Endothelial cell of umbilical vein (primary cell): ENCODE results near the gene BCAS4. TPM values are rescaled to one million over a fixed set of nuclear protein-coding genes. Genes with fewer than 3 reads are reported as not detected.

Source experiments
- BruUV-seq: library from RNA; stranded (reverse); fragments of 400-500 nt; replicated peaks from 2 replicates; lab custom pipeline; 2021; lab: Mats Ljungman, UMichigan
- CTCF ChIA-PET: fragments of 300-600, 350-600 bp; sonication (Branson Sonifier 250); formaldehyde crosslinking; loops from one replicate; lab custom pipeline; 2021; ENCODE audit warnings: antibody characterized with exemption, inconsistent platforms; lab: Charles Lee
- POLR2A ChIA-PET: fragments of 300-600, 350-600 bp; sonication (Branson Sonifier 250); formaldehyde crosslinking; loops from one replicate; lab custom pipeline; 2021; ENCODE audit warnings: antibody characterized with exemption, inconsistent platforms; lab: Charles Lee
- DNase-seq: peaks from one replicate; pipeline ENCODE4 v3.0.0-alpha.2; 2011; ENCODE audit warnings: low read depth, low spot score
- FAIRE-seq: peaks from 2 replicates; lab custom pipeline; 2011; peaks lifted over from hg19 to GRCh38; lab: Jason Lieb, UNC
- H2AFZ ChIP-seq: 2 replicates; pipeline ENCODE4 v1.6.0; 2012; ENCODE audit warnings: low read depth, low read length, control low read depth, inconsistent platforms
- H3K27ac ChIP-seq: 2 replicates; pipeline ENCODE4 v1.5.1; 2011; ENCODE audit warnings: low read depth, mild to moderate bottlenecking, control low read depth, low read length, moderate library complexity; ENCODE audit not compliant: insufficient read depth
- H3K27me3 ChIP-seq, 2 experiments: 2 replicates each; pipeline versions ENCODE4 v1.6.0 to v1.6.1; 2011; ENCODE audit warnings: low read length in 2 of 2, mixed read lengths in 1 of 2; ENCODE audit not compliant: control insufficient read depth in 2 of 2, insufficient read depth in 2 of 2
- H3K36me3 ChIP-seq, 2 experiments: 2 replicates in 1 of 2; 3 replicates in 1 of 2; pipeline ENCODE4 v1.5.1; 2011; ENCODE audit warnings: low read length in 2 of 2, mild to moderate bottlenecking in 1 of 2, moderate library complexity in 1 of 2; ENCODE audit not compliant: control insufficient read depth in 2 of 2, insufficient read depth in 2 of 2; ENCODE audit errors: extremely low read depth in 1 of 2
- H3K4me1 ChIP-seq: 3 replicates; pipeline ENCODE4 v1.5.1; 2011; ENCODE audit warnings: mild to moderate bottlenecking, low read length; ENCODE audit not compliant: control insufficient read depth, insufficient read depth; ENCODE audit errors: extremely low read depth
- H3K4me2 ChIP-seq: 2 replicates; pipeline ENCODE4 v1.6.1; 2011; ENCODE audit warnings: low read length, control low read depth, mixed read lengths; ENCODE audit not compliant: insufficient read depth
- H3K4me3 ChIP-seq, 3 experiments: fragments of 200-600 bp in 1 of 3; sonication (generic), shearing (Covaris generic) in 1 of 3; replicated peaks in 1 of 3; 2 replicates each; pipeline ENCODE4 v1.5.1; 2011 to 2016; ENCODE audit warnings: control low read depth in 3 of 3, low read length in 3 of 3, mild to moderate bottlenecking in 2 of 3, inconsistent platforms in 1 of 3, low read depth in 1 of 3, moderate library complexity in 1 of 3; ENCODE audit not compliant: insufficient read depth in 1 of 3
- H3K79me2 ChIP-seq: 2 replicates; pipeline ENCODE4 v1.6.0; 2012; ENCODE audit warnings: low read length, inconsistent platforms; ENCODE audit not compliant: control insufficient read depth, insufficient read depth
- H3K9ac ChIP-seq: replicated peaks from 2 replicates; pipeline ENCODE3; 2011; ENCODE audit warnings: low read length, control low read depth; ENCODE audit not compliant: insufficient read depth; ENCODE audit errors: extremely low read depth
- H3K9me1 ChIP-seq: replicated peaks from 3 replicates; pipeline ENCODE4 v1.6.0; 2011; ENCODE audit warnings: mild to moderate bottlenecking, low read length; ENCODE audit not compliant: control insufficient read depth, insufficient read depth; ENCODE audit errors: extremely low read depth
- H3K9me3 ChIP-seq: replicated peaks from 2 replicates; pipeline ENCODE4 v1.5.1; 2012; ENCODE audit warnings: low read length, inconsistent platforms; ENCODE audit not compliant: control insufficient read depth, insufficient read depth
- H4K20me1 ChIP-seq: replicated peaks from 2 replicates; pipeline ENCODE3; 2011; ENCODE audit warnings: mild to moderate bottlenecking, low read length; ENCODE audit not compliant: control insufficient read depth, insufficient read depth; ENCODE audit errors: extremely low read depth
- CTCF ChIP-seq, 2 donors: IDR thresholded peaks; 1 replicate in 1 of 2; 2 replicates in 1 of 2; pipeline ENCODE4 v1.5.1; 2011; ENCODE audit warnings: low read length in 2 of 2, mild to moderate bottlenecking in 2 of 2, moderate library complexity in 2 of 2, control low read depth in 1 of 2, inconsistent platforms in 1 of 2, low read depth in 1 of 2; ENCODE audit not compliant: insufficient read depth in 1 of 2; ENCODE audit errors: extremely low read depth in 1 of 2
- EZH2 ChIP-seq: IDR thresholded peaks from 2 replicates; pipeline ENCODE4 v1.6.1; 2012; ENCODE audit warnings: borderline replicate concordance, low read depth, mild to moderate bottlenecking, moderate library complexity, low read length, inconsistent platforms; ENCODE audit not compliant: severe bottlenecking
- FOS ChIP-seq: IDR thresholded peaks from 2 replicates; pipeline ENCODE4 v1.6.1; 2011; ENCODE audit warnings: mild to moderate bottlenecking, low read length, moderate library complexity, borderline replicate concordance; ENCODE audit not compliant: insufficient read depth
- GATA2 ChIP-seq: IDR thresholded peaks from 2 replicates; pipeline ENCODE4 v1.7.0; 2011; ENCODE audit warnings: low read depth, mild to moderate bottlenecking, moderate library complexity, mixed read lengths, low read length; ENCODE audit not compliant: insufficient read length, insufficient read depth
- JUN ChIP-seq: IDR thresholded peaks from 2 replicates; pipeline ENCODE4 v1.6.1; 2011; ENCODE audit warnings: borderline replicate concordance, low read depth; ENCODE audit not compliant: insufficient read length, insufficient read depth
- MAX ChIP-seq: IDR thresholded peaks from 2 replicates; pipeline ENCODE4 v1.6.1; 2011; ENCODE audit not compliant: insufficient read depth, insufficient read length
- MYC ChIP-seq: IDR thresholded peaks from one replicate; pipeline ENCODE4 v1.6.1; 2011; ENCODE audit warnings: mild to moderate bottlenecking, low read depth, low read length
- POLR2A ChIP-seq: IDR thresholded peaks from 2 replicates; pipeline ENCODE4 v1.6.1; 2012; ENCODE audit warnings: low read depth, mild to moderate bottlenecking, control low read depth, low read length
- POLR2AphosphoS5 ChIP-seq: IDR thresholded peaks from 2 replicates; pipeline ENCODE4 v1.6.1; 2012; ENCODE audit warnings: low read depth, mild to moderate bottlenecking, control low read depth, low read length, moderate library complexity; ENCODE audit not compliant: insufficient read depth
- dilution Hi-C: fragments of 300-500 bp; cut with MboI; formaldehyde crosslinking; loops from one replicate; pipeline ENCODE4 v1.15.0; 2019; ENCODE audit warnings: low sequenced_read_pairs; ENCODE audit not compliant: extremely low pct_ligation_motif_present
- intact Hi-C: fragments of 100-400 bp; cut with micrococcal nuclease; formaldehyde crosslinking; loops from one replicate; pipeline ENCODE4 v1.10.0; 2022
- polyA plus RNA-seq, 4 experiments: library from polyadenylated mRNA; depleted of rRNA in 3 of 4; stranded (reverse) in 3 of 4; unstranded in 1 of 4; fragments of >200 nt; gene quantifications; 2 replicates each; pipeline versions ENCODE4 v1.2.1 to v1.2.3, GENCODE V29; 2011 to 2012; ENCODE audit warnings: missing spikeins in 1 of 4
- total RNA-seq: library from RNA; stranded (reverse); gene quantifications from 2 replicates; pipeline ENCODE4 v1.2.3, GENCODE V29; 2021

Gene BCAS4
- total and polyA plus RNA-seq, 2 donors (not counting 3 experiments of a cell fraction or from before 2014, with no cell fraction given) = 1.0 to 1.5 TPM

DNA sequence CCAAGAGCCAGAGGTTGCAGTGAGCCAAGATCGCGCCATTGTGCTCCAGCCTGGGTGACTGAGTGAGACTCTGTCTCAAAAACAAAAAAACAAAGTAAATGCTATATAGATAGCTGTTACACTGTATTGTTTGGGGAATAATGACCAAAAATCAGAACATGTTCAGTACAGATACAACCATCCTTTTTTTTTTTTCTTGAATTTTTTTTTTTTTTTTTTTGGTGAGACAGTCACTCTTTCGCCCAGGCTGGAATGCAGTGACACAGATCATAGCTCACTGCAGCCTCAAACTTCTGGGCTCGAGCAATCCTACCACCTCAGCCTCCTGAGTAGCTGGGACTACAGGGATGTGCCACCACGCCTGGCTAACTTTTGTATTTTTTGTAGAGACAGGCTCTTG is 63.7 kb downstream of the BCAS4 start:
- Histone ChIP-seq H3K4me2 (no peak overlapping the region), H3K27ac (no peak overlapping the region), H3K9me1 (no peaks in the 10 kb centered on the region), H3K36me3 (no peaks in the 10 kb centered on the region), H3K79me2 (no peaks in the 10 kb centered on the region), H3K4me3 (no peak overlapping the region), H2AFZ (no peak overlapping the region), H3K9me3 (no peaks in the 10 kb centered on the region), H3K27me3 (no peaks in the 10 kb centered on the region), H4K20me1 (no peaks in the 10 kb centered on the region), H3K4me1 (no peaks in the 10 kb centered on the region), H3K9ac (no peak overlapping the region)
- BruUV-seq = no TSS peak
- DNase-seq = no peak
- dilution Hi-C loops (no loop called here), intact Hi-C loops (no loop called here)
- TF ChIP-seq POLR2AphosphoS5 (no peak), MYC (no peak), EZH2 (no peak), GATA2 (no peak), MAX (no peak)
- CTCF ChIA-PET = interaction anchor here (0.9 to 1.2 kb wide), 2 partner anchors 11 to 71 kb away, joined by 4 to 7 read pairs; no protein-coding TSS in a partner anchor
- FAIRE-seq = no peak
- POLR2A ChIA-PET = no interaction called here

- H3K4me2 ChIP-seq = no peak overlapping the region
- no peak overlapping the region for H2AFZ ChIP-seq
- H3K79me2 ChIP-seq = no peaks in the 10 kb centered on the region
- no peaks in the 10 kb centered on the region for H3K9me1 ChIP-seq
- TF ChIP-seq POLR2A (no peak), CTCF (IDR thresholded peaks at IDR 0.05; ENCODE audit: extremely low read depth in 1 of 2, insufficient read depth in 1 of 2, low read depth in 1 of 2, low read length in 2 of 2) (no peak), MYC (no peak), FOS (no peak), MAX (no peak), JUN (no peak), POLR2AphosphoS5 (no peak), EZH2 (no peak), GATA2 (no peak)
- no peaks in the 10 kb centered on the region for H3K27me3 ChIP-seq
- ChIA-PET POLR2A (no interaction called here), CTCF (interaction anchor here (0.9 to 1.2 kb wide), 2 partner anchors 10 to 70 kb away, joined by 4 to 7 read pairs; no protein-coding TSS in a partner anchor)
- intact Hi-C loops (no loop called here), dilution Hi-C loops (no loop called here)
- H3K9ac ChIP-seq = no peak overlapping the region
- no peaks in the 10 kb centered on the region for H3K36me3 ChIP-seq
- no peak overlapping the region for H3K4me3 ChIP-seq
- no peaks in the 10 kb centered on the region for H4K20me1 ChIP-seq
- no TSS peak for BruUV-seq
- FAIRE-seq (no peak), DNase-seq (no peak)
- H3K4me1 ChIP-seq = no peaks in the 10 kb centered on the region
- H3K27ac ChIP-seq = no peak overlapping the region
- no peaks in the 10 kb centered on the region for H3K9me3 ChIP-seq
Observed at GRCh38 chr20:50859161-50859560, 64.3 kb downstream of the BCAS4 start.
